ENCODE data around the gene KIN.

GRCh38 chr10:7705341-7705740 is 82.5 kb downstream of the KIN start:
- TF ChIP-seq CTCF (IDR thresholded peaks at IDR 0.05) (no peak), POLR2A (IDR thresholded peaks at IDR 0.05) (no peak)

Measured in testis (tissue), 2 donors.